Activated CD8-positive, alpha-beta memory T cell treated with anti-CD3 and anti-CD28 coated beads for 36 hours (primary cell): Measurements from ENCODE around the gene TGFA. TPM values are rescaled to one million over a fixed set of nuclear protein-coding genes. Genes with fewer than 3 reads are reported as not detected.

Source experiments
- CTCF ChIA-PET: fragments of 350-600 bp; sonication (Branson Sonifier 250); formaldehyde crosslinking; loops from one replicate; lab custom pipeline; 2021; ENCODE audit warnings: antibody characterized with exemption; lab: Charles Lee
- POLR2A ChIA-PET: fragments of 350-600 bp; sonication (Branson Sonifier 250); formaldehyde crosslinking; loops from one replicate; lab custom pipeline; 2021; ENCODE audit warnings: antibody characterized with exemption; lab: Charles Lee
- total RNA-seq, 2 experiments: library from RNA; stranded (reverse); gene quantifications; one replicate each; pipeline ENCODE4 v1.2.3, GENCODE V29; 2021

Gene TGFA
- total RNA-seq, 2 experiments from 2014 or later: 0.11 to 0.13 TPM

DNA sequence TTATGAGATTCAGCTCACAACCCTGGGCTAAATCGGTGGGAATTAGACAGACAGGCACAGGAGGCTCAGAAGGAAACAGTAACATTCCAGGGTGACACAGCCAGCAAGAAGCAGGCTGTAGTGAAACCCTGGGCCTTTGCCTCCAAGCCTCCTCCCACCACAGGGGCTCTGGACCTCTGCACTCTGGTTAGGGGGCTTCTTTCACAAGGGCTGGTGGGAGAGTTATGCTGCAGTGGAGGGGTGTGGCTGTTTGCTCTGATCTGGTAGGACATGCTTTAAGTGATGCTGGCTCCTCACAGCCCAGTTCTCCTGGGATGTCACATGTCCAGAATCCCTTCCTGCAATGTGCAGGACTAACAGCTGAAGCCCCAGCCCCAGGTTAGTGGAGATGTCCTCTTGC lies 109.9 kb downstream of the TGFA start:
- ChIA-PET POLR2A (no interaction called here), CTCF (no interaction called here)

DNA sequence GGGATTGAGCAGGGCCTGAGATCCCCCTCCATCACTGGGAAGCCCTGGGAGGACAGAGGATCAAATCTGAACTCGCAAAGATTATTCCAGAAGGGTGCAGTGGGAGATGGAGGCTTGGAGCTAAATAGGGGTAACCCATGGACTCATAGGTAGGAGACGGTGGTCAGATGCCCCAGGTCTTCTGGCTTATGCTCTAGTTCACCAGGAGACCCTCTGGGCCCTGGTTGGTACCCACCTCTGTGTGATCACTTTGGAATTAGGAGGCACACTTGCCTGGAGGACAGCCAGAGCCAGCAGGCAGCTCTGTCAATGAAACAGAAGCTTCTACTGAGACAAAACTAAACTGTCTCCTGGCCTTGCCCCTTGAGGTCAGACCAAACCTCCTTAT lies 110.6 kb downstream of the TGFA start:
- ChIA-PET CTCF (no interaction called here), POLR2A (no interaction called here)

GRCh38 chr2:70442301-70443077 lies 111.1 kb downstream of the TGFA start:
- CTCF ChIA-PET: no interaction called here
- POLR2A ChIA-PET: no interaction called here

GRCh38 chr2:70440621-70441020 lies 113.0 kb downstream of the TGFA start:
- POLR2A ChIA-PET: no interaction called here
- CTCF ChIA-PET: no interaction called here

- ChIA-PET POLR2A (no interaction called here), CTCF (no interaction called here)
Observed at GRCh38 chr2:70435138-70435537, 118.5 kb downstream of the TGFA start.

DNA sequence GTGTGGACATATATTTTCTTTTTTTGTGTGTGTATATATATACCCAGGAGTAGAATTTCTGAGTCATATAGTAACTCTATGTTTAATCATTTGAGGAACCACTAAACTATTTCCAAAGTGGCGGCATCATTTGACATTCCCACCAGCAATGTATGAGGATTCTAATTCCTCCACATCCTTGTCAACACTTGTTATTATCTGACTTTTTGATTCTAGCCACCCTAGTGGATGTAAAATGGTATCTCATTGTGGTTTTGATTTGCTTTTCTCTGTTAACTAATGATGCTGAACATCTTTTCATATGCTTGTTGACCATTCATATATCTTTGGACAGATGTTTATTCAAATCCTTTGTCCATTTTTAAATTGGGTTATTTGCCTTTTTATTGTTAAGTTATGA lies 120.3 kb downstream of the TGFA start:
- POLR2A ChIA-PET: no interaction called here
- CTCF ChIA-PET: no interaction called here

DNA sequence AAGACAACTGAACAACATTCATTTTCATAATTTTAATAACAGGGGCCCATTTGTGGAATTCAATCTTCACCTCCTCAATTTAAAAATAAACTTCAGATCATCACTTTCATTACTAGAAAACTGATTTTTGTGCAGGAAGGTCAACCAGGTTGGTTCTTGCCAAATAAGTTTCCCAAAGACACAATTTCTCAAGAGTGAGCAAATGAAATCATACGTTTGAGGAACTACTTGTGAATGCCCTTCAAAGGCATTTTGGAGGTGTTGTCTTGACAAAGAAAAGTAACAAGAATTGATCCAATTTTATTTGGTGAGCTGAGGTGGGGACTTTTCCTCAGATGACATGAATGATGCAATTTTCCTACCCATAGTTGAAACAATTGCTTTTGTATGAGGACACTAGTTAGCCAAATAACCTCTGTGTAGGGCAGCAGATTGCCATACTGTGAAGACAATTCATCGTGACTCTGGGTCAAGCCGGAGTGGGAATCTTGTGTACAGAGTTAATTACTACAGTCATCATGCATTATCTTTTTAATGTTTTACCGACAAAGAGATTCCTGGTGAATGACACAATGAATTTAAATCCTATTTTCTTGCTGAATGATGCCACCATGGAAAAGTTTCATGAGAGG lies 121.8 kb downstream of the TGFA start:
- ChIA-PET CTCF (no interaction called here), POLR2A (no interaction called here)

DNA sequence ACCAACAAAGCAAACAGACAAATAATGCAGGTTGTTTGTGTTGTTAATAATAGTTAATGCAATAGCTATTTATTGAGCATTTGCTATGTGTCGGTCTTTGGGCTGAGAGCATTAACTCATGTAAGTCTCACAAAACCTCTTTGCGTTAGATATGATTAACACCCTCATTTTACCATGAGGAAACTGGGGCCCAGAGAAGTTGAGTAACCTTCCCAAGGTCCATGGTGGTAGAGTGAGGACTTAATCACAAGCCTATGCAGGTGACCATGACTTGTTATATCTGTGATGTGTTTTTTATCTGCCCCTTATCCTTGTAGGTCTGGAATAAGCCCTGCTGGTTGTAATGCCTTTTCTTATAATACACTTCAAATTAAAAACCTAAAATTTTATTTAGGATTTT lies 127.3 kb downstream of the TGFA start:
- ChIA-PET POLR2A (no interaction called here), CTCF (no interaction called here)

DNA sequence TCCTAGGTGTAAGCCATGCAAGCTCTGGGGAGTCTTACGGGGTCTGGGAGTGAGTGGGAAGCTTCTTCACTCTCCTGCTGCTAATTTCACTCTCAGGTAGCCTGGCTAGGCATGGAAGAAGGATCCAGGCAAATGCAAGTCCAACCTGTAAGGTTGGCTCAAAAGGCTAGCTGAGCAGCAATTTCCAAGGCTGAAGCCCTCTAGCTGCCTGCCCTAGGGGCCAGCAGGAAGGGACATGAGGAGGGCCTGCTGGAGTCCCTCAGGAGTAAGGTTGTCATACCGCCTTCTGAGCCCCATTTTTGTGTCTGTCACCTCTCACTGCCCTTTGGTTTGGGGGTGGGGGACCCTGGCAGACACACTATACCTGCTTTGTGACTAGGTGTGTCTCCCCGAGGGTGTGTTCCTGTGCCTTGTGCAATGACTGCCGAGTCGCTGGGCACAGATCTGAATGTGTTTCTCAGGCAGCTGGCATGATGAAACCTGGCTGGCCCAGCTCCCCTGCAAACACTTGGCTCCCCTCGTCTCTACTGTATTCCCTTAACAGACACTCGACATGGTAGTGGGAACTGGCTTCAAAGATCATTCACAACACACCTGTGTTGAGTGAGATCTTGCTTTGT lies 127.8 kb downstream of the TGFA start:
- ChIA-PET POLR2A (no interaction called here), CTCF (no interaction called here)

DNA sequence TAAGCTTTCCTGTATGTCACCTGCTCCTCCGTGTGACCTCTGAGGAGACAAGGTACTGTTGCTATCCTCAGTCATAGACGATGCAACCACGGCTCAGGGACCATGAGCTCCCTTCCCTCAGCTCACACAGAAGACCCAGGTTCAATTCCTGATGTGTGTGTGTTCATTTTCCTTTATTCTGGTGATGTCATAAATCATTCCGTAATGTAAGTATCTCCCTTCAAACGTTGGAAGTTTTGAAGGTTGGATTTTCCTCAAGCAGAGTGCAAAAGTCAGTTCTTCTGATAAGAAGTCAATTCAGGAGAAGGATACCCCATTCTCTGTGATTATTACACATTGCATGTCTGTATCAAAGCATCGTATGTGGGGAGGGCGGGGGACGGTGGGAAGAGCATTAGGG lies 132.9 kb downstream of the TGFA start:
- ChIA-PET POLR2A (interaction anchor here (0.5 kb wide), 1 partner anchor 371 kb away, joined by 4 read pairs; no protein-coding TSS in a partner anchor), CTCF (no interaction called here)

- ChIA-PET POLR2A (no interaction called here), CTCF (no interaction called here)
Observed at GRCh38 chr2:70420143-70420542, 133.5 kb downstream of the TGFA start.

DNA sequence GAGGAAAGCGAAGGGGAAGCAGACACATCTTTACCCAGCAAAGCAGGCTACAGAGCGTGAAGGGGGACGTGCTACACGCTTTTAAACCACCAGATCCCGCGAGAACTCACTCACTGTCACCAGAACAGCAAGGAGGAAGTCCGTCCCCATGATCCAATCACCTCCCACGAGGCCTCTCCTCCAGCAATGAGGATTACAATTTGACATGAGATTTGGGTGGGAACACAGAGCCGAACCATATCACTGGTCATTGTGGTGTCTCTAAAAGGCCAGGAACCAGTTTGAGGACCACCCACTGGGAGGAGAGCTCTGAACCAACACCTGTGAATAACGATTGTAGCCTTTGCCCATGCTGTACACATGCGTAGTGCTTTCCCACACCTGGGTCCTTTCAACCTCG lies 135.1 kb downstream of the TGFA start:
- POLR2A ChIA-PET: no interaction called here
- CTCF ChIA-PET: no interaction called here

DNA sequence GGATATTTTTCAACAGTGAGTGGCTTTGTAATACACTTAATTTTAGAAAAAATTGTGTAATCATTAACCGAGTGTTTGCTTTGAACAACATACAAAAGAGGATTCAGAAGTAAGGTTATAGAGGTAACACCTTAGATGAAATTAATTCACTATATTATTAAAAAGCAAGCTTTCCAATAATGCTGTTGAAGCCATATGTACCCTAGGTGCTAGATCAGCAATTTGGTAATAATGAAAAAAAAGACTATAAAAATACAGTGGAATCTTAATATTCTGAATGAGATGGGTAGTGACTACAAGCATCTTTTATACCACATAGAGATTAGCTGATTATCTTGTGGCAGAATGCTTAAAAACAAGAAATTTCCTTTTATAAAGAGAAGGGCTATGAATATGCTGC lies 136.6 kb downstream of the TGFA start:
- CTCF ChIA-PET: no interaction called here
- POLR2A ChIA-PET: no interaction called here

GRCh38 chr2:70412294-70413070 lies 141.1 kb downstream of the TGFA start:
- CTCF ChIA-PET: no interaction called here

GRCh38 chr2:70411483-70412125 lies 142.0 kb downstream of the TGFA start:
- CTCF ChIA-PET: no interaction called here
- POLR2A ChIA-PET: no interaction called here

More at GRCh38 chr2:70412294-70413070, 141.1 kb downstream of the TGFA start:
- POLR2A ChIA-PET: no interaction called here

- ChIA-PET CTCF (interaction anchor here (0.6 kb wide), 1 partner anchor 1351 kb away, joined by 3 read pairs; no protein-coding TSS in a partner anchor), POLR2A (no interaction called here)
Observed at GRCh38 chr2:70403267-70404053, 150.2 kb downstream of the TGFA start.

- CTCF ChIA-PET: no interaction called here
- POLR2A ChIA-PET: no interaction called here
Observed at GRCh38 chr2:70400539-70400938, 153.1 kb downstream of the TGFA start.

- CTCF ChIA-PET: no interaction called here
- POLR2A ChIA-PET: no interaction called here
Observed at GRCh38 chr2:70399046-70399445, 154.6 kb downstream of the TGFA start.
